WERI-Rb-1 (cell line): Measurements from ENCODE around the gene CDK5RAP2.
"Not testable (repeated sequence)": the region's sequence is repeated elsewhere in the genome, so short reads cannot be mapped to it uniquely, and the experiment has no call there.

Source experiments
- DNase-seq: peaks from one replicate; pipeline ENCODE4 v3.0.0-alpha.2; 2020
- H3K27ac ChIP-seq: fragments of 250-450 bp; sonication (Bioruptor Pico); 2 replicates; pipeline ENCODE4 v1.5.1; 2020; ENCODE audit warnings: mild to moderate bottlenecking, moderate library complexity
- H3K27me3 ChIP-seq: fragments of 250-450 bp; sonication (Bioruptor Pico); 2 replicates; pipeline ENCODE4 v1.5.1; 2021; ENCODE audit warnings: mild to moderate bottlenecking, low read depth, moderate library complexity; ENCODE audit not compliant: insufficient read depth, severe bottlenecking
- H3K36me3 ChIP-seq: fragments of 250-450 bp; sonication (Bioruptor Pico); 2 replicates; pipeline ENCODE4 v1.5.1; 2020; ENCODE audit warnings: mild to moderate bottlenecking, moderate library complexity
- H3K4me3 ChIP-seq: 2 replicates; pipeline ENCODE4 v1.5.1; 2011; ENCODE audit warnings: low read depth, mild to moderate bottlenecking, control low read depth, low read length
- H3K9me3 ChIP-seq: fragments of 250-450 bp; sonication (Bioruptor Pico); 2 replicates; pipeline ENCODE4 v1.5.1; 2021; ENCODE audit warnings: mild to moderate bottlenecking, moderate library complexity; ENCODE audit not compliant: severe bottlenecking
- CTCF ChIP-seq: IDR thresholded peaks from 2 replicates; pipeline ENCODE4 v1.5.1; 2011; ENCODE audit warnings: low read depth, mild to moderate bottlenecking, control low read depth, inconsistent platforms, low read length

Gene CDK5RAP2

GRCh38 chr9:120513825-120514396, 66.1 kb downstream of the CDK5RAP2 start:
- no peak for DNase-seq
- H3K27ac ChIP-seq = no peak overlapping the region
- peaks cover 86% of the 10 kb centered on the region for H3K36me3 ChIP-seq
- no peak overlapping the region for H3K4me3 ChIP-seq
- H3K27me3 ChIP-seq = no peaks in the 10 kb centered on the region
- peaks cover 5% of the 10 kb centered on the region for H3K9me3 ChIP-seq
- TF ChIP-seq CTCF = no peak

GRCh38 chr9:120510816-120511215, 69.2 kb downstream of the CDK5RAP2 start:
- Histone ChIP-seq H3K9me3 (peaks cover 5% of the 10 kb centered on the region), H3K36me3 (peaks cover 77% of the 10 kb centered on the region), H3K4me3 (no peak overlapping the region), H3K27ac (no peak overlapping the region), H3K27me3 (no peaks in the 10 kb centered on the region)
- no peak for TF ChIP-seq CTCF
- no peak for DNase-seq

- DNase-seq = no peak
- TF ChIP-seq CTCF = no peak
These were observed 71.9 kb downstream of the CDK5RAP2 start for GRCh38 chr9:120507936-120508510.

GRCh38 chr9:120505186-120505585, 74.8 kb downstream of the CDK5RAP2 start:
- DNase-seq = no peak
- no peaks in the 10 kb centered on the region for H3K27me3 ChIP-seq

More at GRCh38 chr9:120507936-120508510, 71.9 kb downstream of the CDK5RAP2 start:
- Histone ChIP-seq H3K36me3 (peaks cover 65% of the 10 kb centered on the region), H3K27me3 (no peaks in the 10 kb centered on the region), H3K9me3 (peaks cover 5% of the 10 kb centered on the region), H3K27ac (no peak overlapping the region), H3K4me3 (no peak overlapping the region)

GRCh38 chr9:120500733-120501132, 79.2 kb downstream of the CDK5RAP2 start:
- H3K9me3 ChIP-seq = peaks cover 7% of the 10 kb centered on the region
- H3K4me3 ChIP-seq = no peak overlapping the region
- no peak for TF ChIP-seq CTCF
- H3K27ac ChIP-seq = no peak overlapping the region
- no peaks in the 10 kb centered on the region for H3K27me3 ChIP-seq
- peaks cover 38% of the 10 kb centered on the region for H3K36me3 ChIP-seq
- DNase-seq = no peak

More at GRCh38 chr9:120505186-120505585, 74.8 kb downstream of the CDK5RAP2 start:
- Histone ChIP-seq H3K27ac (no peak overlapping the region), H3K9me3 (no peaks in the 10 kb centered on the region), H3K36me3 (peaks cover 57% of the 10 kb centered on the region), H3K4me3 (no peak overlapping the region)
- peak; percentile 39; the same call in 1 of the 2 replicates for TF ChIP-seq CTCF

- H3K4me3 ChIP-seq, H3K27me3 ChIP-seq, H3K9me3 ChIP-seq, DNase-seq: not testable (repeated sequence)
- Histone ChIP-seq H3K36me3 (peaks cover 26% of the 10 kb centered on the region), H3K27ac (peak overlapping the region; percentile 3; the same call in 1 of the 2 replicates)
These were observed 82.1 kb downstream of the CDK5RAP2 start for GRCh38 chr9:120497865-120498264.

GRCh38 chr9:120496438-120496837, 83.5 kb downstream of the CDK5RAP2 start:
- H3K4me3 ChIP-seq, DNase-seq, H3K27ac ChIP-seq, H3K9me3 ChIP-seq, H3K27me3 ChIP-seq: not testable (repeated sequence)
- peaks cover 15% of the 10 kb centered on the region for H3K36me3 ChIP-seq
